H9 (cell line): ENCODE measurements around the gene ZCCHC13. TPM values are rescaled to one million over a fixed set of nuclear protein-coding genes. Genes with fewer than 3 reads are reported as not detected.

Experiments used
- DNase-seq: peaks from one replicate; pipeline ENCODE4 v3.0.0-alpha.2; 2017
- H2AFZ ChIP-seq: one replicate; pipeline ENCODE4 v1.6.1; 2013; ENCODE audit warnings: mild to moderate bottlenecking, low read length, control low read depth, moderate library complexity
- H2AK5ac ChIP-seq: 2 replicates; pipeline ENCODE4 v1.6.1; 2013; ENCODE audit warnings: low read length, control low read depth, mixed read lengths; ENCODE audit not compliant: insufficient read length
- H2BK120ac ChIP-seq: one replicate; pipeline ENCODE4 v1.6.1; 2013; ENCODE audit warnings: low read depth, mild to moderate bottlenecking, low read length, control low read depth, inconsistent platforms; ENCODE audit not compliant: poor library complexity, severe bottlenecking
- H2BK12ac ChIP-seq: 2 replicates; pipeline ENCODE4 v1.6.1; 2013; ENCODE audit warnings: low read length, control low read depth, mixed read lengths, low read depth; ENCODE audit not compliant: insufficient read length
- H2BK15ac ChIP-seq: 2 replicates; pipeline ENCODE4 v1.6.1; 2013; ENCODE audit warnings: low read depth, low read length, control low read depth
- H2BK20ac ChIP-seq: one replicate; pipeline ENCODE4 v1.6.1; 2013; ENCODE audit warnings: low read depth, mild to moderate bottlenecking, low read length, control low read depth, inconsistent platforms; ENCODE audit not compliant: poor library complexity, severe bottlenecking
- H2BK5ac ChIP-seq: 2 replicates; pipeline ENCODE4 v1.6.1; 2013; ENCODE audit warnings: low read length, control low read depth, mixed read lengths; ENCODE audit not compliant: insufficient read length
- H3K14ac ChIP-seq: 2 replicates; pipeline ENCODE4 v1.6.1; 2013; ENCODE audit warnings: low read length, control low read depth; ENCODE audit not compliant: insufficient read depth
- H3K18ac ChIP-seq: 2 replicates; pipeline ENCODE4 v1.6.1; 2013; ENCODE audit warnings: low read depth, mild to moderate bottlenecking, mixed read lengths, low read length, control low read depth; ENCODE audit not compliant: insufficient read length
- H3K23ac ChIP-seq: 2 replicates; pipeline ENCODE4 v1.6.1; 2013; ENCODE audit warnings: low read length, control low read depth, mixed read lengths, low read depth; ENCODE audit not compliant: insufficient read length
- H3K23me2 ChIP-seq: 2 replicates; pipeline ENCODE4 v1.6.1; 2013; ENCODE audit warnings: low read depth, mild to moderate bottlenecking, mixed read lengths, low read length, control low read depth; ENCODE audit not compliant: insufficient read length, poor library complexity, severe bottlenecking
- H3K27ac ChIP-seq: 2 replicates; pipeline ENCODE4 v1.5.1; 2013; ENCODE audit warnings: low read length, control low read depth, mixed read lengths, low read depth; ENCODE audit not compliant: insufficient read length
- H3K27me3 ChIP-seq: 2 replicates; pipeline ENCODE4 v1.6.1; 2013; ENCODE audit warnings: low read length, control low read depth, inconsistent platforms; ENCODE audit not compliant: insufficient read depth
- H3K4ac ChIP-seq: 2 replicates; pipeline ENCODE4 v1.6.1; 2013; ENCODE audit warnings: low read depth, mild to moderate bottlenecking, control low read depth, inconsistent platforms, low read length, moderate library complexity
- H3K4me1 ChIP-seq: 2 replicates; pipeline ENCODE4 v1.6.1; 2013; ENCODE audit warnings: low read length, control low read depth, inconsistent platforms; ENCODE audit not compliant: insufficient read depth
- H3K4me2 ChIP-seq: 2 replicates; pipeline ENCODE4 v1.6.1; 2013; ENCODE audit warnings: low read length, control low read depth, mixed read lengths; ENCODE audit not compliant: insufficient read length, insufficient read depth
- H3K56ac ChIP-seq: 2 replicates; pipeline ENCODE4 v1.6.1; 2013; ENCODE audit warnings: low read depth, mild to moderate bottlenecking, mixed read lengths, low read length, control low read depth; ENCODE audit not compliant: insufficient read length
- H3K79me1 ChIP-seq: 2 replicates; pipeline ENCODE4 v1.6.1; 2013; ENCODE audit warnings: low read depth, mild to moderate bottlenecking, moderate library complexity, low read length, control low read depth, inconsistent platforms; ENCODE audit not compliant: insufficient read depth, poor library complexity, severe bottlenecking
- H3K79me2 ChIP-seq: 2 replicates; pipeline ENCODE4 v1.6.1; 2013; ENCODE audit warnings: low read length, control low read depth, inconsistent platforms; ENCODE audit not compliant: insufficient read depth
- H3K9ac ChIP-seq: 2 replicates; pipeline ENCODE4 v1.6.1; 2013; ENCODE audit warnings: low read length, control low read depth, mixed read lengths; ENCODE audit not compliant: insufficient read length; ENCODE audit errors: extremely low read depth
- H3K9me3 ChIP-seq: one replicate; pipeline ENCODE4 v1.6.1; 2013; ENCODE audit warnings: low read depth, low read length, inconsistent platforms; ENCODE audit not compliant: control insufficient read depth
- H3T11ph ChIP-seq: one replicate; pipeline ENCODE4 v1.6.1; 2013; ENCODE audit warnings: mild to moderate bottlenecking, low read length, control low read depth, inconsistent platforms
- H4K20me1 ChIP-seq: one replicate; pipeline ENCODE4 v1.6.1; 2013; ENCODE audit not compliant: control insufficient read depth, insufficient read length, insufficient read depth
- H4K5ac ChIP-seq: 2 replicates; pipeline ENCODE4 v1.6.1; 2013; ENCODE audit warnings: low read depth, mild to moderate bottlenecking, mixed read lengths, low read length, control low read depth; ENCODE audit not compliant: insufficient read length
- H4K8ac ChIP-seq: replicated peaks from 2 replicates; pipeline ENCODE4 v1.6.1; 2013; ENCODE audit warnings: low read length, control low read depth, mixed read lengths, low read depth; ENCODE audit not compliant: insufficient read length
- H4K91ac ChIP-seq: 2 replicates; pipeline ENCODE4 v1.6.1; 2013; ENCODE audit warnings: low read depth, mild to moderate bottlenecking, moderate library complexity, mixed read lengths, low read length, control low read depth; ENCODE audit not compliant: insufficient read length
- H3K27ac Mint-ChIP-seq, 3 experiments: 2 replicates in 2 of 3; 3 replicates in 1 of 3; pipeline ENCODE4 v1.8.0; 2020 to 2021; ENCODE audit warnings: mixed read lengths in 3 of 3, mild to moderate bottlenecking in 1 of 3, moderate library complexity in 1 of 3
- H3K27me3 Mint-ChIP-seq: 2 replicates; pipeline ENCODE4 v1.8.0; 2021; ENCODE audit warnings: low read depth, mild to moderate bottlenecking, moderate library complexity, mixed read lengths
- H3K36me3 Mint-ChIP-seq, 3 experiments: 2 replicates in 2 of 3; 3 replicates in 1 of 3; pipeline ENCODE4 v1.8.0; 2020 to 2021; ENCODE audit warnings: low read depth in 3 of 3, mixed read lengths in 3 of 3; ENCODE audit not compliant: insufficient read depth in 1 of 3
- H3K4me1 Mint-ChIP-seq, 2 experiments: 2 replicates each; pipeline ENCODE4 v1.8.0; 2020; ENCODE audit warnings: mixed read lengths in 2 of 2
- H3K4me3 Mint-ChIP-seq, 2 experiments: 2 replicates in 1 of 2; 3 replicates in 1 of 2; pipeline ENCODE4 v1.8.0; 2020 to 2021; ENCODE audit warnings: mild to moderate bottlenecking in 2 of 2, mixed read lengths in 2 of 2, moderate library complexity in 1 of 2
- H3K9me3 Mint-ChIP-seq, 2 experiments: 2 replicates in 1 of 2; 3 replicates in 1 of 2; pipeline ENCODE4 v1.8.0; 2020; ENCODE audit warnings: mild to moderate bottlenecking in 2 of 2, mixed read lengths in 2 of 2, moderate library complexity in 1 of 2
- WGBS: extraction: QIAGEN DNeasy Blood & Tissue Kit; methylation state at CpG from one replicate; pipeline ENCODE4 v1.1.7; 2013; ENCODE audit warnings: missing lambda C conversion rate, low lambda C conversion rate, mixed read lengths; ENCODE audit not compliant: insufficient read length; ENCODE audit errors: extremely low coverage; 5-methylcytosine and 5-hydroxymethylcytosine counted together
- total RNA-seq: library from RNA; stranded (reverse); gene quantifications from 2 replicates; pipeline ENCODE4 v1.2.1, GENCODE V29; 2021
- TF ChIP-seq, protein P1 (sequence below): fragments of 200-600 bp; sonication (generic); conservative IDR thresholded peaks from 3 replicates; pipeline ENCODE4 v1.8.0; 2021; ENCODE audit warnings: antibody characterized with exemption, mild to moderate bottlenecking

ZCCHC13 gene
- total RNA-seq, 1 experiment from 2014 or later: not detected

GRCh38 chrX:74274516-74274915, 29.5 kb upstream of the ZCCHC13 start:
- Histone ChIP-seq H3K79me2 (no peaks in the 10 kb centered on the region), H3K9ac (no peak overlapping the region), H3K27me3 (no peaks in the 10 kb centered on the region), H3K23ac (no peak overlapping the region), H2BK12ac (no peak overlapping the region), H3K79me1 (peaks cover 2% of the 10 kb centered on the region), H3K4ac (no peak overlapping the region), H2BK120ac (no peak overlapping the region), H2AFZ (no peak overlapping the region), H3K27ac (no peak overlapping the region), H3T11ph (no peak overlapping the region), H3K14ac (no peak overlapping the region), H4K8ac (no peak overlapping the region), H3K56ac (no peak overlapping the region), H2AK5ac (no peak overlapping the region), H2BK15ac (no peak overlapping the region), H2BK5ac (no peak overlapping the region), H4K91ac (no peak overlapping the region), H3K9me3 (no peaks in the 10 kb centered on the region), H3K18ac (no peak overlapping the region), H3K4me1 (peaks cover 3% of the 10 kb centered on the region; the same call in 1 of the 2 replicates), H2BK20ac (no peak overlapping the region), H3K23me2 (no peaks in the 10 kb centered on the region), H3K4me2 (no peak overlapping the region), H4K20me1 (no peaks in the 10 kb centered on the region), H4K5ac (no peak overlapping the region)
- H3K36me3 Mint-ChIP-seq: peaks cover 41 to 68% (median 55%) of the 10 kb centered on the region in 3 experiments; a peak in 6 of 7 replicates
- no peak for DNase-seq
- H3K4me1 Mint-ChIP-seq: peaks cover 18 to 33% of the 10 kb centered on the region in 2 experiments
- WGBS: no CpG with 5 or more reads among the region's 5 CpGs
- H3K27ac Mint-ChIP-seq: peak overlapping the region in 1 of 3 experiments; percentile 18; a peak in 1 of 7 replicates
- H3K27me3 Mint-ChIP-seq: no peaks in the 10 kb centered on the region
- TF ChIP-seq, protein P1, sequence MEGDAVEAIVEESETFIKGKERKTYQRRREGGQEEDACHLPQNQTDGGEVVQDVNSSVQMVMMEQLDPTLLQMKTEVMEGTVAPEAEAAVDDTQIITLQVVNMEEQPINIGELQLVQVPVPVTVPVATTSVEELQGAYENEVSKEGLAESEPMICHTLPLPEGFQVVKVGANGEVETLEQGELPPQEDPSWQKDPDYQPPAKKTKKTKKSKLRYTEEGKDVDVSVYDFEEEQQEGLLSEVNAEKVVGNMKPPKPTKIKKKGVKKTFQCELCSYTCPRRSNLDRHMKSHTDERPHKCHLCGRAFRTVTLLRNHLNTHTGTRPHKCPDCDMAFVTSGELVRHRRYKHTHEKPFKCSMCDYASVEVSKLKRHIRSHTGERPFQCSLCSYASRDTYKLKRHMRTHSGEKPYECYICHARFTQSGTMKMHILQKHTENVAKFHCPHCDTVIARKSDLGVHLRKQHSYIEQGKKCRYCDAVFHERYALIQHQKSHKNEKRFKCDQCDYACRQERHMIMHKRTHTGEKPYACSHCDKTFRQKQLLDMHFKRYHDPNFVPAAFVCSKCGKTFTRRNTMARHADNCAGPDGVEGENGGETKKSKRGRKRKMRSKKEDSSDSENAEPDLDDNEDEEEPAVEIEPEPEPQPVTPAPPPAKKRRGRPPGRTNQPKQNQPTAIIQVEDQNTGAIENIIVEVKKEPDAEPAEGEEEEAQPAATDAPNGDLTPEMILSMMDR: no peak
- no peak overlapping the region for H3K4me3 Mint-ChIP-seq
- H3K9me3 Mint-ChIP-seq: no peaks in the 10 kb centered on the region
